GM23338 (cell line): ENCODE data around the gene NEU2. TPM values are rescaled to one million over a fixed set of nuclear protein-coding genes. Genes with fewer than 3 reads are reported as not detected.

ENCODE experiments used
- ATAC-seq: fragments of 200-7000 bp; cut with Tn5 transposase; 3 replicates; pipeline ENCODE4 v1.9.1; 2020
- DNase-seq: peaks from one replicate; pipeline ENCODE4 v3.0.0-alpha.2; 2015; ENCODE audit warnings: low spot score
- H2AFZ ChIP-seq: fragments of 200-600 bp; sonication (generic); 2 replicates; pipeline ENCODE4 v1.8.0; 2016; ENCODE audit warnings: antibody characterized with exemption, mild to moderate bottlenecking, moderate library complexity
- H3F3A ChIP-seq: fragments of 200-600 bp; sonication (generic); replicated peaks from 2 replicates; pipeline ENCODE4 v1.8.0; 2017; ENCODE audit warnings: antibody characterized with exemption, mixed run types, low read depth
- H3K27ac ChIP-seq: fragments of 200-600 bp; sonication (generic); 2 replicates; pipeline ENCODE4 v1.6.1; 2016; ENCODE audit warnings: low read depth
- H3K27me3 ChIP-seq: fragments of 200-600 bp; sonication (generic); 2 replicates; pipeline ENCODE4 v1.8.0; 2016; ENCODE audit warnings: mild to moderate bottlenecking, mixed run types, moderate library complexity; ENCODE audit not compliant: insufficient read depth
- H3K36me3 ChIP-seq: fragments of 200-600 bp; sonication (generic); 2 replicates; pipeline ENCODE4 v1.8.0; 2016; ENCODE audit warnings: mild to moderate bottlenecking; ENCODE audit not compliant: insufficient read depth
- H3K4me1 ChIP-seq: fragments of 200-600 bp; sonication (generic); 2 replicates; pipeline ENCODE4 v1.8.0; 2016; ENCODE audit warnings: mild to moderate bottlenecking, moderate library complexity; ENCODE audit not compliant: insufficient read depth
- H3K4me2 ChIP-seq: fragments of 200-600 bp; sonication (generic); 2 replicates; pipeline ENCODE4 v1.7.1; 2017; ENCODE audit warnings: mixed run types
- H3K4me3 ChIP-seq: fragments of 200-600 bp; sonication (generic); 2 replicates; pipeline ENCODE4 v1.6.1; 2016; ENCODE audit warnings: mixed run types
- H3K79me2 ChIP-seq: fragments of 200-600 bp; sonication (generic); replicated peaks from 2 replicates; pipeline ENCODE4 v1.8.0; 2017; ENCODE audit warnings: mild to moderate bottlenecking; ENCODE audit not compliant: insufficient read depth
- H3K9me2 ChIP-seq: fragments of 200-600 bp; sonication (generic); 2 replicates; pipeline ENCODE4 v1.8.0; 2017; ENCODE audit not compliant: insufficient read depth
- H4K20me1 ChIP-seq: fragments of 200-600 bp; sonication (generic); replicated peaks from 2 replicates; pipeline ENCODE4 v1.8.0; 2017; ENCODE audit warnings: mild to moderate bottlenecking; ENCODE audit not compliant: insufficient read depth
- H3K27ac Mint-ChIP-seq: 2 replicates; pipeline ENCODE4 v1.8.0; 2020; ENCODE audit warnings: inconsistent platforms, mild to moderate bottlenecking, moderate library complexity, mixed read lengths
- H3K27me3 Mint-ChIP-seq: 3 replicates; pipeline ENCODE4 v1.8.0; 2022; ENCODE audit warnings: low read depth, mild to moderate bottlenecking, moderate library complexity, mixed read lengths, inconsistent platforms; ENCODE audit not compliant: insufficient read depth, poor library complexity
- H3K36me3 Mint-ChIP-seq: 3 replicates; pipeline ENCODE4 v1.8.0; 2021; ENCODE audit warnings: low read depth, mild to moderate bottlenecking, inconsistent platforms, moderate library complexity, mixed read lengths
- H3K4me1 Mint-ChIP-seq: 3 replicates; pipeline ENCODE4 v1.8.0; 2020; ENCODE audit warnings: mild to moderate bottlenecking, inconsistent platforms, mixed read lengths
- H3K4me3 Mint-ChIP-seq: 3 replicates; pipeline ENCODE4 v1.8.0; 2021; ENCODE audit warnings: moderate library complexity, mild to moderate bottlenecking, inconsistent platforms, mixed read lengths
- H3K9me3 Mint-ChIP-seq: 3 replicates; pipeline ENCODE4 v1.8.0; 2020; ENCODE audit warnings: moderate library complexity, mild to moderate bottlenecking, inconsistent platforms, mixed read lengths
- CREB1 ChIP-seq: fragments of 250-450 bp; sonication (Bioruptor Pico); IDR thresholded peaks from 2 replicates; pipeline ENCODE4 v1.5.0; 2020; ENCODE audit warnings: low read depth, mild to moderate bottlenecking, moderate library complexity
- EZH2 ChIP-seq: fragments of 200-600 bp; sonication (generic); IDR thresholded peaks from one replicate; pipeline ENCODE4 v1.8.0; 2017; ENCODE audit warnings: antibody characterized with exemption, mild to moderate bottlenecking, low read depth; ENCODE audit not compliant: unreplicated experiment
- EZH2phosphoT487 ChIP-seq: fragments of 200-600 bp; sonication (generic); IDR thresholded peaks from one replicate; pipeline ENCODE4 v1.8.1; 2018; ENCODE audit warnings: antibody characterized with exemption; ENCODE audit not compliant: unreplicated experiment
- JUNB ChIP-seq: IDR thresholded peaks from one replicate; pipeline ENCODE4 v1.6.1; 2016; ENCODE audit warnings: antibody characterized with exemption; ENCODE audit not compliant: unreplicated experiment
- NANOG ChIP-seq: IDR thresholded peaks from 2 replicates; pipeline ENCODE4 v1.6.1; 2016; ENCODE audit warnings: antibody characterized with exemption, borderline replicate concordance
- POLR2AphosphoS5 ChIP-seq: IDR thresholded peaks from 2 replicates; pipeline ENCODE4 v1.6.1; 2016; ENCODE audit warnings: antibody characterized with exemption, low read depth
- STAT1 ChIP-seq: IDR thresholded peaks from one replicate; pipeline ENCODE4 v1.6.1; 2016; ENCODE audit warnings: antibody characterized with exemption; ENCODE audit not compliant: unreplicated experiment
- ZNF114 ChIP-seq: fragments of 250-450 bp; sonication (Bioruptor Pico); IDR thresholded peaks from 2 replicates; pipeline ENCODE4 v1.5.0; 2020; ENCODE audit warnings: mild to moderate bottlenecking, moderate library complexity
- polyA plus RNA-seq: library from polyadenylated mRNA; unstranded; fragments of >200 nt; fragmentation: Nextera tagmentation; extraction: Ambion mirVana; gene quantifications from 2 replicates; pipeline ENCODE4 v1.2.1, GENCODE V29; 2016
- total RNA-seq: library from RNA; depleted of rRNA; stranded (reverse); fragments of >200 nt; shearing (Covaris generic); gene quantifications from 2 replicates; pipeline ENCODE4 v1.2.3, GENCODE V29; 2014
- TF ChIP-seq, protein P1 (sequence below): IDR thresholded peaks from 2 replicates; pipeline ENCODE4 v1.6.1; 2016; ENCODE audit warnings: antibody characterized with exemption
- TF ChIP-seq, protein P2 (sequence below), 2 experiments: fragments of 200-600 bp in 1 of 2; sonication (generic) in 1 of 2; conservative IDR thresholded peaks; 2 replicates each; pipeline versions ENCODE4 v1.5.1 to v1.6.1; 2016 to 2017; ENCODE audit warnings: antibody characterized with exemption in 2 of 2, low read depth in 2 of 2, mild to moderate bottlenecking in 2 of 2, moderate library complexity in 1 of 2
- TF ChIP-seq, protein P3 (sequence below): fragments of 250-450 bp; sonication (Bioruptor Pico); IDR thresholded peaks from 2 replicates; pipeline ENCODE4 v1.5.0; 2020; ENCODE audit warnings: mild to moderate bottlenecking, moderate library complexity

NEU2 gene
- total and polyA plus RNA-seq, 2 experiments from 2014 or later = not detected

DNA sequence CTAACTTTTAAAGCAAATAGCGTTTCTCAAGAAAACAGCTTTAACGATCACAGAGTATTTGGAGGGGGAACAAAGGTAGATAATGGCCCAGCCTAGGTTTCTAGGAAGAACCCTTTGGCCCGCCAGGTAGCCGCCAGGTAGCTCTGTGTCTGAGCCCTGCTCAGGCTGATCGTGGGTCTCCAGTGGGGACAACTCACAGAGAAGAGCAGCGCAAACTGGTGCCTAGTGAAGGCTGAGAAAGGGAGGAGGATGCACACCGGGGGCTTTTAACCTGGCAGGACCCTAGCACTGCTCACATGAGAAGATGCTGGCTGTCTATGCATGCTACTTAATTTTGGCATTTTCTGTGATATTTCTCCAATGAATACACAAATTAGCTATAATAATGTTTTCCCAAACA is 25.2 kb upstream of the NEU2 start:
- no peaks in the 10 kb centered on the region for H3K4me1 ChIP-seq
- H4K20me1 ChIP-seq = no peaks in the 10 kb centered on the region
- no peak overlapping the region for H3K27ac ChIP-seq
- no peaks in the 10 kb centered on the region for H3K27me3 ChIP-seq
- no peaks in the 10 kb centered on the region for H3K36me3 Mint-ChIP-seq
- no peak overlapping the region for H3K4me3 Mint-ChIP-seq
- H3K36me3 ChIP-seq = no peaks in the 10 kb centered on the region
- no peak overlapping the region for H3K4me3 ChIP-seq
- DNase-seq (no peak), ATAC-seq (no peak)
- no peaks in the 10 kb centered on the region for H3K79me2 ChIP-seq
- H3K27ac Mint-ChIP-seq = no peak overlapping the region
- H3K4me2 ChIP-seq = no peak overlapping the region
- H2AFZ ChIP-seq = no peak overlapping the region
- no peaks in the 10 kb centered on the region for H3K9me2 ChIP-seq
- TF ChIP-seq CREB1 (CRISPR knock-in tag) = no peak
- TF ChIP-seq JUNB = no peak
- TF ChIP-seq, protein P1, sequence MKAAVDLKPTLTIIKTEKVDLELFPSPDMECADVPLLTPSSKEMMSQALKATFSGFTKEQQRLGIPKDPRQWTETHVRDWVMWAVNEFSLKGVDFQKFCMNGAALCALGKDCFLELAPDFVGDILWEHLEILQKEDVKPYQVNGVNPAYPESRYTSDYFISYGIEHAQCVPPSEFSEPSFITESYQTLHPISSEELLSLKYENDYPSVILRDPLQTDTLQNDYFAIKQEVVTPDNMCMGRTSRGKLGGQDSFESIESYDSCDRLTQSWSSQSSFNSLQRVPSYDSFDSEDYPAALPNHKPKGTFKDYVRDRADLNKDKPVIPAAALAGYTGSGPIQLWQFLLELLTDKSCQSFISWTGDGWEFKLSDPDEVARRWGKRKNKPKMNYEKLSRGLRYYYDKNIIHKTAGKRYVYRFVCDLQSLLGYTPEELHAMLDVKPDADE = no peak
- no peak for TF ChIP-seq EZH2phosphoT487
- H3K27me3 Mint-ChIP-seq = peaks cover 6% of the 10 kb centered on the region
- H3K9me3 Mint-ChIP-seq = no peaks in the 10 kb centered on the region
- peaks cover 2% of the 10 kb centered on the region; the same call in 1 of the 3 replicates for H3K4me1 Mint-ChIP-seq
- H3F3A ChIP-seq = no peaks in the 10 kb centered on the region

DNA sequence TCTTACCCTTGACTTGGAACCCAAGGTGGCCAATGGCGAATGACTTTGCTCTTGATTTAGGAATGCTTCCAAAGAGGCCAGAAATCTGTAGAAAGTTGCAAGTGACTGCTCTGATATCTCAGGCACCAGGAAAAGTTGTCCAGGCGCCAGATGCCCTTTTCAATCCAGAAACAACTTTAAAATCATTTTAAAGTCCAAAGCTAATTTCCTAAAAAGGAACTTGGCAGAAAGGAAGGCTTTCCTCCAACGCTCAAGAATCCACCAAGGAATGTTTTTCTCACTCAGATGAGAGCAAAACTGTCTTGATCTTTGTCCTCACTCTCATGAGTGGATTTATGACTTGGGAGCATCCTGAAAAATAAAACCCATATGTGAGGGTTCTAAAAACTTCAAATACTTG is 24.7 kb upstream of the NEU2 start:
- Mint-ChIP-seq H3K36me3 (no peaks in the 10 kb centered on the region), H3K4me1 (peaks cover 2% of the 10 kb centered on the region; the same call in 1 of the 3 replicates), H3K9me3 (no peaks in the 10 kb centered on the region), H3K4me3 (no peak overlapping the region), H3K27me3 (peaks cover 6% of the 10 kb centered on the region), H3K27ac (no peak overlapping the region)
- no peaks in the 10 kb centered on the region for H3K36me3 ChIP-seq
- H3K9me2 ChIP-seq = no peaks in the 10 kb centered on the region
- no peak for ATAC-seq
- H3K4me2 ChIP-seq = no peak overlapping the region
- no peaks in the 10 kb centered on the region for H4K20me1 ChIP-seq
- no peak overlapping the region for H3K4me3 ChIP-seq
- no peak overlapping the region for H2AFZ ChIP-seq
- no peaks in the 10 kb centered on the region for H3K4me1 ChIP-seq
- no peaks in the 10 kb centered on the region for H3K79me2 ChIP-seq
- H3F3A ChIP-seq = no peaks in the 10 kb centered on the region
- no peak overlapping the region for H3K27ac ChIP-seq
- H3K27me3 ChIP-seq = no peaks in the 10 kb centered on the region
- DNase-seq = no peak
- TF ChIP-seq JUNB (no peak), STAT1 (no peak), EZH2 (no peak), CREB1 (CRISPR knock-in tag) (no peak), POLR2AphosphoS5 (no peak), NANOG (no peak), ZNF114 (no peak), EZH2phosphoT487 (no peak)
- TF ChIP-seq, protein P2, sequence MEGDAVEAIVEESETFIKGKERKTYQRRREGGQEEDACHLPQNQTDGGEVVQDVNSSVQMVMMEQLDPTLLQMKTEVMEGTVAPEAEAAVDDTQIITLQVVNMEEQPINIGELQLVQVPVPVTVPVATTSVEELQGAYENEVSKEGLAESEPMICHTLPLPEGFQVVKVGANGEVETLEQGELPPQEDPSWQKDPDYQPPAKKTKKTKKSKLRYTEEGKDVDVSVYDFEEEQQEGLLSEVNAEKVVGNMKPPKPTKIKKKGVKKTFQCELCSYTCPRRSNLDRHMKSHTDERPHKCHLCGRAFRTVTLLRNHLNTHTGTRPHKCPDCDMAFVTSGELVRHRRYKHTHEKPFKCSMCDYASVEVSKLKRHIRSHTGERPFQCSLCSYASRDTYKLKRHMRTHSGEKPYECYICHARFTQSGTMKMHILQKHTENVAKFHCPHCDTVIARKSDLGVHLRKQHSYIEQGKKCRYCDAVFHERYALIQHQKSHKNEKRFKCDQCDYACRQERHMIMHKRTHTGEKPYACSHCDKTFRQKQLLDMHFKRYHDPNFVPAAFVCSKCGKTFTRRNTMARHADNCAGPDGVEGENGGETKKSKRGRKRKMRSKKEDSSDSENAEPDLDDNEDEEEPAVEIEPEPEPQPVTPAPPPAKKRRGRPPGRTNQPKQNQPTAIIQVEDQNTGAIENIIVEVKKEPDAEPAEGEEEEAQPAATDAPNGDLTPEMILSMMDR (conservative IDR thresholded peaks at IDR 0.05; ENCODE audit: low read depth in 2 of 2) = no peak
- TF ChIP-seq, protein P3, sequence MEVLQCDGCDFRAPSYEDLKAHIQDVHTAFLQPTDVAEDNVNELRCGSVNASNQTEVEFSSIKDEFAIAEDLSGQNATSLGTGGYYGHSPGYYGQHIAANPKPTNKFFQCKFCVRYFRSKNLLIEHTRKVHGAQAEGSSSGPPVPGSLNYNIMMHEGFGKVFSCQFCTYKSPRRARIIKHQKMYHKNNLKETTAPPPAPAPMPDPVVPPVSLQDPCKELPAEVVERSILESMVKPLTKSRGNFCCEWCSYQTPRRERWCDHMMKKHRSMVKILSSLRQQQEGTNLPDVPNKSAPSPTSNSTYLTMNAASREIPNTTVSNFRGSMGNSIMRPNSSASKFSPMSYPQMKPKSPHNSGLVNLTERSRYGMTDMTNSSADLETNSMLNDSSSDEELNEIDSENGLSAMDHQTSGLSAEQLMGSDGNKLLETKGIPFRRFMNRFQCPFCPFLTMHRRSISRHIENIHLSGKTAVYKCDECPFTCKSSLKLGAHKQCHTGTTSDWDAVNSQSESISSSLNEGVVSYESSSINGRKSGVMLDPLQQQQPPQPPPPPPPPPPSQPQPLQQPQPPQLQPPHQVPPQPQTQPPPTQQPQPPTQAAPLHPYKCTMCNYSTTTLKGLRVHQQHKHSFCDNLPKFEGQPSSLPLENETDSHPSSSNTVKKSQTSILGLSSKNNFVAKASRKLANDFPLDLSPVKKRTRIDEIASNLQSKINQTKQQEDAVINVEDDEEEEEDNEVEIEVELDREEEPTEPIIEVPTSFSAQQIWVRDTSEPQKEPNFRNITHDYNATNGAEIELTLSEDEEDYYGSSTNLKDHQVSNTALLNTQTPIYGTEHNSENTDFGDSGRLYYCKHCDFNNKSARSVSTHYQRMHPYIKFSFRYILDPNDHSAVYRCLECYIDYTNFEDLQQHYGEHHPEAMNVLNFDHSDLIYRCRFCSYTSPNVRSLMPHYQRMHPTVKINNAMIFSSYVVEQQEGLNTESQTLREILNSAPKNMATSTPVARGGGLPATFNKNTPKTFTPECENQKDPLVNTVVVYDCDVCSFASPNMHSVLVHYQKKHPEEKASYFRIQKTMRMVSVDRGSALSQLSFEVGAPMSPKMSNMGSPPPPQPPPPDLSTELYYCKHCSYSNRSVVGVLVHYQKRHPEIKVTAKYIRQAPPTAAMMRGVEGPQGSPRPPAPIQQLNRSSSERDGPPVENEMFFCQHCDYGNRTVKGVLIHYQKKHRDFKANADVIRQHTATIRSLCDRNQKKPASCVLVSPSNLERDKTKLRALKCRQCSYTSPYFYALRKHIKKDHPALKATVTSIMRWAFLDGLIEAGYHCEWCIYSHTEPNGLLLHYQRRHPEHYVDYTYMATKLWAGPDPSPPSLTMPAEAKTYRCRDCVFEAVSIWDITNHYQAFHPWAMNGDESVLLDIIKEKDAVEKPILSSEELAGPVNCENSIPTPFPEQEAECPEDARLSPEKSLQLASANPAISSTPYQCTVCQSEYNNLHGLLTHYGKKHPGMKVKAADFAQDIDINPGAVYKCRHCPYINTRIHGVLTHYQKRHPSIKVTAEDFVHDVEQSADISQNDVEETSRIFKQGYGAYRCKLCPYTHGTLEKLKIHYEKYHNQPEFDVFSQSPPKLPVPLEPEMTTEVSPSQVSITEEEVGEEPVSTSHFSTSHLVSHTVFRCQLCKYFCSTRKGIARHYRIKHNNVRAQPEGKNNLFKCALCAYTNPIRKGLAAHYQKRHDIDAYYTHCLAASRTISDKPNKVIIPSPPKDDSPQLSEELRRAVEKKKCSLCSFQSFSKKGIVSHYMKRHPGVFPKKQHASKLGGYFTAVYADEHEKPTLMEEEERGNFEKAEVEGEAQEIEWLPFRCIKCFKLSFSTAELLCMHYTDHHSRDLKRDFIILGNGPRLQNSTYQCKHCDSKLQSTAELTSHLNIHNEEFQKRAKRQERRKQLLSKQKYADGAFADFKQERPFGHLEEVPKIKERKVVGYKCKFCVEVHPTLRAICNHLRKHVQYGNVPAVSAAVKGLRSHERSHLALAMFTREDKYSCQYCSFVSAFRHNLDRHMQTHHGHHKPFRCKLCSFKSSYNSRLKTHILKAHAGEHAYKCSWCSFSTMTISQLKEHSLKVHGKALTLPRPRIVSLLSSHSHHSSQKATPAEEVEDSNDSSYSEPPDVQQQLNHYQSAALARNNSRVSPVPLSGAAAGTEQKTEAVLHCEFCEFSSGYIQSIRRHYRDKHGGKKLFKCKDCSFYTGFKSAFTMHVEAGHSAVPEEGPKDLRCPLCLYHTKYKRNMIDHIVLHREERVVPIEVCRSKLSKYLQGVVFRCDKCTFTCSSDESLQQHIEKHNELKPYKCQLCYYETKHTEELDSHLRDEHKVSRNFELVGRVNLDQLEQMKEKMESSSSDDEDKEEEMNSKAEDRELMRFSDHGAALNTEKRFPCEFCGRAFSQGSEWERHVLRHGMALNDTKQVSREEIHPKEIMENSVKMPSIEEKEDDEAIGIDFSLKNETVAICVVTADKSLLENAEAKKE (CRISPR knock-in tag) = no peak
- TF ChIP-seq, protein P1 = no peak
